Prostate gland (tissue), 2 donors: ENCODE data around the gene POU2F1.

ENCODE experiments used
- CTCF ChIP-seq, 4 experiments: fragments of 200-600 bp in 2 of 4; fragments of 450-650 bp in 2 of 4; sonication (generic) in 2 of 4; IDR thresholded peaks; 1 replicate in 3 of 4; 2 replicates in 1 of 4; pipeline ENCODE4 v1.5.1; 2016 to 2019; ENCODE audit warnings: antibody characterized with exemption in 4 of 4, mild to moderate bottlenecking in 2 of 4, moderate library complexity in 2 of 4
- POLR2A ChIP-seq: fragments of 450-650 bp; IDR thresholded peaks from one replicate; pipeline ENCODE4 v1.6.1; 2016; ENCODE audit warnings: antibody characterized with exemption, mild to moderate bottlenecking

GRCh38 chr1:167423684-167424619 is 203.3 kb downstream of the POU2F1 start:
- TF ChIP-seq POLR2A (no peak), CTCF (IDR thresholded peaks at IDR 0.05) (no peak)
